DOHH2 (cell line): Measurements from ENCODE around the gene PLXNA3.

Source experiments
- H3F3A ChIP-seq: fragments of 200-600 bp; sonication (generic), shearing (Covaris generic); 2 replicates; pipeline ENCODE4 v1.6.0; 2016; ENCODE audit warnings: antibody characterized with exemption, mild to moderate bottlenecking; ENCODE audit not compliant: control insufficient read depth, insufficient read depth
- H3K27ac ChIP-seq: fragments of 200-600 bp; sonication (generic); 2 replicates; pipeline ENCODE4 v1.5.1; 2014; ENCODE audit warnings: low read depth, mild to moderate bottlenecking, low read length, moderate library complexity
- H3K27me3 ChIP-seq: fragments of 200-600 bp; sonication (generic); 2 replicates; pipeline ENCODE4 v1.6.1; 2014; ENCODE audit warnings: mild to moderate bottlenecking, low read length, mixed read lengths; ENCODE audit not compliant: control insufficient read depth
- H3K36me3 ChIP-seq: fragments of 200-600 bp; sonication (generic); 2 replicates; pipeline ENCODE4 v1.6.1; 2014; ENCODE audit warnings: mild to moderate bottlenecking, low read length, moderate library complexity, mixed read lengths; ENCODE audit not compliant: control insufficient read depth
- H3K4me1 ChIP-seq: fragments of 200-600 bp; sonication (generic); 2 replicates; pipeline ENCODE4 v1.6.1; 2014; ENCODE audit warnings: mild to moderate bottlenecking, low read length, mixed read lengths; ENCODE audit not compliant: control insufficient read depth
- H3K4me2 ChIP-seq: fragments of 200-600 bp; sonication (generic); 2 replicates; pipeline ENCODE4 v1.6.0; 2014; ENCODE audit warnings: mild to moderate bottlenecking, low read length, moderate library complexity
- H3K4me3 ChIP-seq: fragments of 200-600 bp; sonication (generic); 2 replicates; pipeline ENCODE4 v1.5.1; 2014; ENCODE audit warnings: mild to moderate bottlenecking, low read length, mixed read lengths
- H3K79me2 ChIP-seq: fragments of 200-600 bp; sonication (generic); 2 replicates; pipeline ENCODE4 v1.6.1; 2014; ENCODE audit warnings: mild to moderate bottlenecking, low read length, mixed read lengths; ENCODE audit not compliant: control insufficient read depth
- H3K9me2 ChIP-seq: fragments of 200-600 bp; sonication (generic); replicated peaks from 2 replicates; pipeline ENCODE4 v1.6.1; 2014; ENCODE audit warnings: mild to moderate bottlenecking, low read length, mixed read lengths; ENCODE audit not compliant: control insufficient read depth
- H3K9me3 ChIP-seq: fragments of 200-600 bp; sonication (generic); 2 replicates; pipeline ENCODE4 v1.6.1; 2014; ENCODE audit warnings: antibody characterized with exemption, low read length, mixed read lengths; ENCODE audit not compliant: control insufficient read depth, insufficient read depth
- H4K20me1 ChIP-seq: fragments of 200-600 bp; sonication (generic); 2 replicates; pipeline ENCODE4 v1.6.0; 2014; ENCODE audit warnings: low read depth, mild to moderate bottlenecking, antibody characterized with exemption, low read length, moderate library complexity; ENCODE audit not compliant: control insufficient read depth, insufficient read depth
- CTCF ChIP-seq: fragments of 200-600 bp; sonication (generic); IDR thresholded peaks from one replicate; pipeline ENCODE4 v1.5.1; 2014; ENCODE audit warnings: antibody characterized with exemption, mild to moderate bottlenecking, low read depth, low read length; ENCODE audit not compliant: poor library complexity, severe bottlenecking
- EZH2phosphoT487 ChIP-seq: fragments of 200-600 bp; sonication (generic); IDR thresholded peaks from 2 replicates; pipeline ENCODE4 v1.6.1; 2017; ENCODE audit warnings: borderline replicate concordance, mild to moderate bottlenecking, antibody characterized with exemption, low read length, moderate library complexity, mixed read lengths

PLXNA3 gene

DNA sequence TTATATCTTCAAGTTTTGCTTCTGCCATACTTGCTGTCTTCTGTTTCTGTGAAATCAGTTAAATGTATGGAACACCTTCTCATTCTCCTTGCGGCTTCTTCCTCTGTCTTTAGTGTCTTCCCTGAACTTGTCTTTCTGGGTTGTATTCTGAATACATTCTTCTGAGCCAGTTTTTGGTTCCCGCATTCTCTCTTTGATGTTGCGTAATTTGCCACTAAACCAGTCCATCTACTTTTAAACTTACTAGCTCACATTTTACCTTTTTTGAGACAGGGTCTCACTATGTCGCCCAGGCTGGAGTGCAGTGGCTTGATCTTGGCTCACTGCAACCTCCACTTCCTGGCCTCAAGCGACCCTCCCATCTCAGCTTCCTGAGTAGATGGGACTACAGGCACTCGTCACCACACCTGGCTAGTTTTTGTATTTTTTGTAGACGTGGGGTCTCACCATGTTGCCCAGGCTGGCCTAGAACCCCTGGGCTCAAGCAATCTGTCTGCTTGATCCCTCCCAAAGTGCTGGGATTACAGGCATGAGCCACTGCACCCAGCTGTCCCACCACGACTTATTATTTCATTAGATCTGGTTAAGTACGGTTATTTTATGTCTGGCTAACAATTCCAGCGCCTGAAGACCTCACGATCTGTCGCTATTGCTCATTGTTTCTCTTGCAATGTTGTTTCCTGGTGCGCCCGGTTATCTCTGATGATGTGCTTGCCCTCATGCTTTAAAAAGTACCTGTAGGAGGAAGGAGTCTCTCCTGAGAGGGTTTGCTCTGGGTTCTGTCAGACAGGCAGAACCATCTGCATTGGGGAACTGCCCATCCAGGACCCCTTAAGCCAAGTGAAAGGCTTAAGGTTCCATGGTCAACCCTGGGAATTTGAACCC lies 67.8 kb downstream of the PLXNA3 start:
- H4K20me1 ChIP-seq = no peaks in the 10 kb centered on the region
- no peaks in the 10 kb centered on the region for H3K9me2 ChIP-seq
- H3K27ac ChIP-seq = no peak overlapping the region
- no peaks in the 10 kb centered on the region for H3K27me3 ChIP-seq
- no peaks in the 10 kb centered on the region for H3F3A ChIP-seq
- no peak overlapping the region for H3K4me2 ChIP-seq
- H3K4me1 ChIP-seq = peaks cover 14% of the 10 kb centered on the region
- no peaks in the 10 kb centered on the region for H3K9me3 ChIP-seq
- no peaks in the 10 kb centered on the region for H3K36me3 ChIP-seq
- H3K79me2 ChIP-seq = no peaks in the 10 kb centered on the region
- TF ChIP-seq EZH2phosphoT487 (no peak), CTCF (no peak)
- no peak overlapping the region for H3K4me3 ChIP-seq

DNA sequence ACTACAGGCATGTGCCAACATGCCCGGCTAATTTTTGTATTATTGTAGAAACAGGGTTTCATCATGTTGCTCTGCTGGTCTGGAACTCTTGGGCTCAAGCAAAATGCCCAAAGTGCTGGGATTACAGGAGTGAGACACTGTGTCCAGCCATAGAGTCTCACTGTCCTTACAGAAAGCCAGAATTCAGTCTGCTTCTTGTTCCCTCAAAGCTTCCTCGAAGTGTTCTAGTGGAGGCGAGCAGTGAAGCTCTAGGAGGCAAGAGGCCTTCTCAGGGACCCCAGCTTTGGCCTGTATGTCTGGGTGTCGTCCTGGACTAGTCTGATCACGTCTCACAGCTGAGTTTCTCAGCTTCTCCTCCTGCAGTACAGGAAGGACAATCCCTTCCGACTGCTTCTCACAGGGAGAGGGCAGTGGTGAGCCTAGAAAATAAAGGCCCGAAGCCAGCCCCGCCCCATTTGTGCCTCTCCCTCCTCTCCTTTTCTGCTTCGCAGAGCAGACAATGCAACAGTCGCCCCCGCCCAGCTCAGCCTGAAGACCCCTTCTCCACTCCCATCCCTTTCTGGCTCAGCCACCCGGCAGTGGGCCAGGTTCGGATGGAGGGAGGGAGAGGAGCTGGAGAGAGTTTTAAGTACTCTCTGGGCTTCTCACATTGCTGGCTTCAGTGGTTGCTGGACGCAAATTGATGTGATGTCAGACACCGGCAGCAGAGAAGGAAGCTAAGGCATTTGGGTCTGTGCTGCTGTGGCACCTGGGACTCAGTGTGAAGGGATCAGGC lies 69.0 kb downstream of the PLXNA3 start:
- Histone ChIP-seq H3F3A (no peaks in the 10 kb centered on the region), H3K4me3 (peak overlapping the region; percentile 68), H3K9me2 (no peaks in the 10 kb centered on the region), H4K20me1 (no peaks in the 10 kb centered on the region), H3K27ac (peak overlapping the region; percentile 37; the same call in 1 of the 2 replicates), H3K79me2 (no peaks in the 10 kb centered on the region), H3K36me3 (no peaks in the 10 kb centered on the region), H3K27me3 (no peaks in the 10 kb centered on the region), H3K4me2 (peak overlapping the region; percentile 75), H3K4me1 (peaks cover 14% of the 10 kb centered on the region), H3K9me3 (no peaks in the 10 kb centered on the region)
- TF ChIP-seq EZH2phosphoT487 = no peak
- peak; percentile 42 for TF ChIP-seq CTCF
